Activated naive CD8-positive, alpha-beta T cell (primary cell): ENCODE data around the gene SNAI1.
"Not testable (repeated sequence)": the region's sequence is repeated elsewhere in the genome, so short reads cannot be mapped to it uniquely, and the experiment has no call there.

Experiments used
- H3K27ac Mint-ChIP-seq: one replicate; pipeline ENCODE4 v1.8.0; 2021; ENCODE audit warnings: mixed read lengths
- H3K27me3 Mint-ChIP-seq: one replicate; pipeline ENCODE4 v1.8.0; 2021; ENCODE audit warnings: mixed read lengths
- H3K36me3 Mint-ChIP-seq: one replicate; pipeline ENCODE4 v1.8.0; 2021; ENCODE audit warnings: mixed read lengths
- H3K4me1 Mint-ChIP-seq: one replicate; pipeline ENCODE4 v1.8.0; 2021; ENCODE audit warnings: low read depth, mixed read lengths
- H3K4me3 Mint-ChIP-seq: one replicate; pipeline ENCODE4 v1.8.0; 2021; ENCODE audit warnings: mild to moderate bottlenecking, mixed read lengths
- H3K9me3 Mint-ChIP-seq: one replicate; pipeline ENCODE4 v1.8.0; 2021; ENCODE audit warnings: low read depth, mixed read lengths

SNAI1 gene

GRCh38 chr20:49951151-49951550, 31.6 kb upstream of the SNAI1 start:
- Mint-ChIP-seq H3K27me3 (no peaks in the 10 kb centered on the region), H3K36me3 (peaks cover 7% of the 10 kb centered on the region), H3K9me3 (no peaks in the 10 kb centered on the region), H3K4me3 (no peak overlapping the region), H3K27ac (peak overlapping the region; percentile 54), H3K4me1 (peaks cover 8% of the 10 kb centered on the region)

- Mint-ChIP-seq H3K9me3 (no peaks in the 10 kb centered on the region), H3K27me3 (no peaks in the 10 kb centered on the region), H3K4me3 (no peak overlapping the region), H3K27ac (no peak overlapping the region), H3K36me3 (peaks cover 5% of the 10 kb centered on the region), H3K4me1 (peaks cover 6% of the 10 kb centered on the region)
These were observed 27.6 kb upstream of the SNAI1 start for GRCh38 chr20:49955167-49955566.

GRCh38 chr20:49955830-49956396, 26.9 kb upstream of the SNAI1 start:
- not testable (repeated sequence) for H3K9me3 Mint-ChIP-seq, H3K27ac Mint-ChIP-seq, H3K27me3 Mint-ChIP-seq, H3K4me1 Mint-ChIP-seq, H3K4me3 Mint-ChIP-seq, H3K36me3 Mint-ChIP-seq

- Mint-ChIP-seq H3K27me3 (no peaks in the 10 kb centered on the region), H3K9me3 (no peaks in the 10 kb centered on the region), H3K4me3 (no peak overlapping the region), H3K27ac (no peak overlapping the region), H3K36me3 (peaks cover 5% of the 10 kb centered on the region), H3K4me1 (no peaks in the 10 kb centered on the region)
These were observed 26.1 kb upstream of the SNAI1 start for GRCh38 chr20:49956689-49957088.

GRCh38 chr20:49957089-49957938, 25.5 kb upstream of the SNAI1 start:
- not testable (repeated sequence) for H3K27me3 Mint-ChIP-seq, H3K36me3 Mint-ChIP-seq, H3K27ac Mint-ChIP-seq, H3K9me3 Mint-ChIP-seq, H3K4me3 Mint-ChIP-seq, H3K4me1 Mint-ChIP-seq

- Mint-ChIP-seq H3K4me1 (no peaks in the 10 kb centered on the region), H3K27ac (no peak overlapping the region), H3K4me3 (no peak overlapping the region), H3K27me3 (no peaks in the 10 kb centered on the region), H3K36me3 (peaks cover 4% of the 10 kb centered on the region), H3K9me3 (no peaks in the 10 kb centered on the region)
These were observed 21.4 kb upstream of the SNAI1 start for GRCh38 chr20:49961413-49961812.

GRCh38 chr20:49964964-49965780, 17.6 kb upstream of the SNAI1 start:
- H3K36me3 Mint-ChIP-seq = no peaks in the 10 kb centered on the region
- H3K4me1 Mint-ChIP-seq = no peaks in the 10 kb centered on the region
- no peaks in the 10 kb centered on the region for H3K27me3 Mint-ChIP-seq
- no peak overlapping the region for H3K4me3 Mint-ChIP-seq
- H3K27ac Mint-ChIP-seq = no peak overlapping the region
- H3K9me3 Mint-ChIP-seq = no peaks in the 10 kb centered on the region

- Mint-ChIP-seq H3K4me1 (no peaks in the 10 kb centered on the region), H3K27ac (no peak overlapping the region), H3K4me3 (no peak overlapping the region), H3K9me3 (no peaks in the 10 kb centered on the region), H3K27me3 (no peaks in the 10 kb centered on the region), H3K36me3 (no peaks in the 10 kb centered on the region)
These were observed 16.9 kb upstream of the SNAI1 start for GRCh38 chr20:49965781-49966305.

- Mint-ChIP-seq H3K27me3 (no peaks in the 10 kb centered on the region), H3K4me3 (no peak overlapping the region), H3K27ac (no peak overlapping the region), H3K4me1 (no peaks in the 10 kb centered on the region), H3K36me3 (no peaks in the 10 kb centered on the region), H3K9me3 (no peaks in the 10 kb centered on the region)
These were observed 15.9 kb upstream of the SNAI1 start for GRCh38 chr20:49966861-49967260.

- Mint-ChIP-seq H3K27me3 (no peaks in the 10 kb centered on the region), H3K4me1 (no peaks in the 10 kb centered on the region), H3K27ac (no peak overlapping the region), H3K4me3 (no peak overlapping the region), H3K36me3 (no peaks in the 10 kb centered on the region), H3K9me3 (no peaks in the 10 kb centered on the region)
These were observed 13.5 kb upstream of the SNAI1 start for GRCh38 chr20:49969234-49969633.

- H3K36me3 Mint-ChIP-seq = no peaks in the 10 kb centered on the region
- no peaks in the 10 kb centered on the region for H3K27me3 Mint-ChIP-seq
- H3K4me1 Mint-ChIP-seq = no peaks in the 10 kb centered on the region
- H3K4me3 Mint-ChIP-seq = no peak overlapping the region
- H3K9me3 Mint-ChIP-seq = no peaks in the 10 kb centered on the region
- H3K27ac Mint-ChIP-seq = no peak overlapping the region
These were observed 12.8 kb upstream of the SNAI1 start for GRCh38 chr20:49969946-49970345.

- Mint-ChIP-seq H3K27ac (no peak overlapping the region), H3K4me3 (no peak overlapping the region), H3K27me3 (no peaks in the 10 kb centered on the region), H3K36me3 (no peaks in the 10 kb centered on the region), H3K9me3 (no peaks in the 10 kb centered on the region), H3K4me1 (no peaks in the 10 kb centered on the region)
These were observed 12.3 kb upstream of the SNAI1 start for GRCh38 chr20:49970498-49970897.

- Mint-ChIP-seq H3K27ac (no peak overlapping the region), H3K36me3 (no peaks in the 10 kb centered on the region), H3K9me3 (no peaks in the 10 kb centered on the region), H3K4me1 (no peaks in the 10 kb centered on the region), H3K4me3 (no peak overlapping the region), H3K27me3 (peaks cover 3% of the 10 kb centered on the region)
These were observed 8.8 kb upstream of the SNAI1 start for GRCh38 chr20:49973981-49974380.

GRCh38 chr20:49976542-49976941, 6.2 kb upstream of the SNAI1 start:
- no peak overlapping the region for H3K27ac Mint-ChIP-seq
- no peaks in the 10 kb centered on the region for H3K9me3 Mint-ChIP-seq
- H3K27me3 Mint-ChIP-seq = peaks cover 3% of the 10 kb centered on the region
- no peaks in the 10 kb centered on the region for H3K36me3 Mint-ChIP-seq
- peaks cover 16% of the 10 kb centered on the region for H3K4me1 Mint-ChIP-seq
- H3K4me3 Mint-ChIP-seq = no peak overlapping the region

- H3K4me1 Mint-ChIP-seq = peaks cover 21% of the 10 kb centered on the region
- not testable (repeated sequence) for H3K36me3 Mint-ChIP-seq, H3K27me3 Mint-ChIP-seq, H3K4me3 Mint-ChIP-seq, H3K27ac Mint-ChIP-seq, H3K9me3 Mint-ChIP-seq
These were observed 5.0 kb upstream of the SNAI1 start for GRCh38 chr20:49977740-49978139.
